GM12892 (cell line): ENCODE data around the gene PRDM16.

Experiments used
- POLR2A ChIP-seq: IDR thresholded peaks from 2 replicates; pipeline ENCODE4 v1.6.1; 2011; ENCODE audit warnings: low read depth, low read length, control low read depth
- TAF1 ChIP-seq: IDR thresholded peaks from 2 replicates; pipeline ENCODE4 v1.6.1; 2011; ENCODE audit warnings: low read depth, mild to moderate bottlenecking, control low read depth, low read length, borderline replicate concordance

DNA sequence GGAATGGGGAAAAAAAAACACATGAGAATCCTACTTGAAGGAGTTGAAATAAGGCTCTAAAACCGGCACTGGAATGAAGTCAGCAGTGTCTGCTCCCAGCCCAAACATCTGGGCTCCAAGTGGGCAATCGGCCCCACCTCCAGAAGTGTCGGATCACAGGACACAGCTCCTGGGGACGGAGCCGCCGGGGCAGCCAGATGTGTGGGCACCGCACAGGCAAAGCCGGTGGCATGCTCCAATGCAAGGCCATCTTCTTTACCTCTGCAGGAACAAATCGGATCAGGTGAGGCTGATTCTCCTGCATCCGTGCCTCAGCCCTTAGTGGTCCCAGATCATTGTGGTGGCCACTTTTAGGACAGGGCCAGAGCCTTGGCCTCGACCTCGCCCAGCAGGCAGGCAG is 156.7 kb downstream of the PRDM16 start:
- no peak for TF ChIP-seq POLR2A
- TF ChIP-seq TAF1, result no peak
